Pulmonary artery endothelial cell (primary cell): Measurements from ENCODE around the gene CAMK1D. TPM values are rescaled to one million over a fixed set of nuclear protein-coding genes. Genes with fewer than 3 reads are reported as not detected.
"Not testable (repeated sequence)": the region's sequence is repeated elsewhere in the genome, so short reads cannot be mapped to it uniquely, and the experiment has no call there.

ENCODE experiments used
- DNase-seq: peaks from one replicate; pipeline ENCODE4 v3.0.0-alpha.2; 2011; ENCODE audit warnings: low read depth, low spot score
- total RNA-seq: library from RNA; depleted of rRNA; stranded (reverse); fragments of >200 nt; gene quantifications from 2 replicates; pipeline ENCODE4 v1.2.3, GENCODE V29; 2014

The CAMK1D gene
- total RNA-seq, 1 donor from 2014 or later = 0.86 TPM

DNA sequence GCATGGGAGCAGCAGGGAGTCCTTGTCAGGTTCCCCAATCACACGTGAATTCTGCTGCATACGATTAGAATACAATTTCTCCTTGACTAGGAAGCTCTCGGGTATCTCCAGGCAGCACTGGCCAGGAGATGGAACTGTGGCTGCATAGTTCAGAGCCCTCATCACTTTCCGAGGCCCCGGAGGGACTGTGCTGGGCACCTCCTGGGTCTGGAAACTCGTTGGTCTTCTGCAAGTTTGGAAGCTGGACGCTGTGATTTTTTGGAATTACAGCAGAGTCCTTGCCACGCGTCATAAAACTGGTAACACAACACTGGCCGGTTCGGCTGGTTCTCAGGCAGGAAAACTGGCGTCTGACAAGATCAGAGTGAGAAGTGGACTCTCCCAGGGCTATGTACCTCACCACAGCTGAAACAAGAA, 436.1 kb downstream of the CAMK1D start:
- DNase-seq = no peak

- no peak for DNase-seq
Measured at GRCh38 chr10:12787297-12787696, 437.9 kb downstream of the CAMK1D start.

- no peak for DNase-seq
Measured at GRCh38 chr10:12788277-12788676, 438.9 kb downstream of the CAMK1D start.

DNA sequence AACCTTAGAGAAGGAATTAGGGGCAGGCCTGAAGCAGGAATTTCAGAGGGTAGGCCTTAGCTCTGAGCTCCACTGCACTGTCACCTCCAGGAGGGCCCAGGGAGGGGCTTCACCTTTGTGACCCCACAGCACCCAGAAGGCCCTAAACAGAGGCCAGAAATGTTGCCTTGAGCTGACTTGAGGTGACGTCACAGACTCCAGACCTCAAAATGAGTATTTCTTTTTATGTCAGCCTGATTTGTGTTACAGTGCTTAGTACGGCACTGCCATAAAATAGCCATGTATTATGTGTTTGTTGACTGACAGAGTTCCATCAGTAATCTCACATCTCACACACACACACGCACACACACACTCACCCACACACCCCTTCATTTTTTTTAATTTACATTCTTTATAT, 440.9 kb downstream of the CAMK1D start:
- DNase-seq = no peak

GRCh38 chr10:12791728-12792127, 442.4 kb downstream of the CAMK1D start:
- DNase-seq = no peak

- no peak for DNase-seq
Measured at GRCh38 chr10:12792889-12793556, 443.7 kb downstream of the CAMK1D start.

DNA sequence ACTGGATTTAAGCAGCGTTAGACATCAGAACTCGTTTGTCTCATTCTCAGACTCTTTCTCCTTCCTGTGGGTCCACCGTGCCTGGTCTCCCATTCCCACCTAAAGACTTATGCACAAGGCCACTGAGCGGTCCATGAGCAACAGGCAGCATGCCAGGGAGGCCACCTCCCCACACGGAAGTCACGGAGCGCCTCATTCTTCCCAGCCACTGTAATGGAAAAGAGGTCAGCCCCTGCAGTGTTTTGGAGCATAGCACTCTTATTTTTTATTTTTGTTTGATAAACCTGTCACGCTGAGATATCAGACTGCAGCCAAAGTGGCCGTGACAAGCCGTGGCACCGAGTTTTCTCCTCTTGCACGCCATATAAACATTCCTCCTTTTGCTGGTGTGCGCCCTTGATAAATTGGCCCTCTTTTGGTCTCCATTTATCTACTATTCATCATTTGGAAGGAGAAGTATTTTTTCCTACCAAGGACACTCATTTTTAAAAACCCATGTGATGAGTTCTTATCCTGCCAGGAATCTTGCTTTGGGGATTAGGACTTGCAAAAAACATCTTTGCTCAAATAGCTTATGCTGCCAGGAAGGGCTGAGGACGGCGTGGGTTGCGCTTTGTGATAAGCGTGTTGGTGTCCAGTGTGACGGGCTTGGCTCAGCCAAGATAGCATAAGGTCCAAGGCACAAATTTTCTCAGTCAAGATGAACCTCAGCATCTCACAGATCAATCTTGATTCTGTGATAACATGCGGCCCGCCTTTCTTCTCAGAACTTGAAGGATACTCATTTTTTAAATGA, 446.2 kb downstream of the CAMK1D start:
- DNase-seq = no peak

- no peak for DNase-seq
Measured at GRCh38 chr10:12796401-12797160, 447.2 kb downstream of the CAMK1D start.

GRCh38 chr10:12797471-12798262, 448.3 kb downstream of the CAMK1D start:
- DNase-seq = no peak

GRCh38 chr10:12799144-12799543, 449.8 kb downstream of the CAMK1D start:
- no peak for DNase-seq

DNA sequence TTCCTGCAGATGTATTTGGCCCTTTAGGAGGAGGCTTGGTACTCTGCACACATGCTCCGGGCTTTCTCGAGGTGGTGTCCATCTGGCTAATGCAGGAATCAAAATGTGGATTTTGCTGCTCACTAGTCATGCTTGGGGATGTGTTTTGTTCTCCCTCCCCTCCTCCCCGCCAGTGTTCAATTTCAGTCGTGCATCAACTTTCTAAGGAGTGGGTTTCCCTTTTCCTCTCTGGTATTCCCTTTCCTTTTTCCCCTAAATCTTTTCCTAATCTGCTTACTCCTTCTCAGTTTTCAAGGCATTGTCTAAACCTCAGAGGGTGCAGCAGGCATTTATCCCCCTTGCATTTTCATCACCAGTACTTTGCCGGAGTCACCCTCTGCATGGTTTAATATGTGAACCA, 450.4 kb downstream of the CAMK1D start:
- no peak for DNase-seq

GRCh38 chr10:12800302-12800701, 451.0 kb downstream of the CAMK1D start:
- no peak for DNase-seq

GRCh38 chr10:12801214-12802087, 452.1 kb downstream of the CAMK1D start:
- DNase-seq = peak; percentile 22

- no peak for DNase-seq
Measured at GRCh38 chr10:12803776-12804175, 454.4 kb downstream of the CAMK1D start.

DNA sequence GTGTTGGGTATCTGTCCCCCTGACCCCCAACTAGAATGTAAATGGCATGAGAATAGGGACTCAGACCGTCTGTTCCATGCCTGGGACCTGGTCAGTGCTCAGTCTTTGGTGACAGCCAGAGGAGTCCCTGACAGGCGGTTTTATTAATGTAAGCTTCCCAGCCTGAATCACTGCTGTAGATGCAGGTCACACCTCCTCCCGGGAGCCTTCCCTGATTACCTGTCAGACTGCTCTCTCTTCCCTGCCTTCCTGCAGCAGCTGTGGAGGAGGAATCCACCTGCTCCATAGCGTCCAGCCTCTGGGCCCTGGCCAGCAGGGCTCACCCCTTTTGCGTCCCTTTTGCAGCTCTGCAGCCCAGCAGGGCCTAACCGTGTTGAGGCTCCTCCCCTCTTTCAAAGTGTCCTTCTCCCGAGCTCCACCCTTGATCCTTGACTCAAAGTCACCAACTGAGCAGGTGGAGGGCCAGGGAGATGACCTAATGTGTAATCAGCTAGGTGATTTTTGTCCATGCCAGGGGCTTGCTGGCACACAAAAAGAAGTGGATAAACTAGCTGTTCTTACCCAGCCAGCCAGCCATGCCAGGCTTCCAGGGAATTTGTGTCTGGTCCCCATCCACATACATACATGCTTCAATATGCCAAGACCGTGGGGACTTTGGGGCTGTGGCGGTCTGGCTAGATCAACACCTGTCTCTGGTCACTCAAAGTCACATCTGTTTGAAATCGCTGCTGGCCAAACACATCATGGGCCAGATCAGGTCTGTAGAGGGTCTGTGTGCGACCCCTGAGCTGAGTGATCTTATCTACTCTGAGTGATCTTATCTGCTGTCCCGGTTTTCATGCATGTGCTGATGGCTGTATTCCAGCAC, 457.1 kb downstream of the CAMK1D start:
- no peak for DNase-seq

DNA sequence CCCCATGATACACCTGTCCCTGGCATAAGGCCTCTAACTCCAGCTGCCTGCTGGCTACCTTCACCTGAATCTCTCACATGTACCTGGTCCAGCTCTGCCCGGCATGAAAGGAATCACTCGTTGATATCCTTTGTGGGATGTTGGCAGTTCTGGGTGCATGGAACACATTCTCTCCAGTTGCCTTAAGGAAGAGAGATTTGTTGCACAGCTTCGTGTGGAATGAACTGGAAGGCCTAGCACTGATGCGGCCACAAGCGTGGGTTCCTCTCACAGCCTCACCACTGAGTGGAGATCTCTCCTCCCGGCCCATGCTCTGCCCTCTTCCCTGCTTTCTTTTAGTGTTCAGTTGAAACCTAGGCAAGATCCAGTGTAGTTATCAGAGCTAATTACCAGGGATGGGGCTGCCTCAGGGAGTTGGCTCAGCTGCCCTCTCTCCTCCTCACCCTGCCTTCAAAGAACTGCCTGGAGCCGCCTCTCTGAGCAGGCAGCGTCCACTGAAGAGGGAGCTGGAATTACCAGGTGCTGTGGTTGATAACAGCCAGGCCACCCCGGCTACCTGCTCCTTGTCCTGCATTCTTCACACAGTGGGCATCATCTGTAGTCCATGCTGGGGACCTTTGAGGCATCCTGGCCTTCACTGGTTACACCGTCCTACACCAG, 457.9 kb downstream of the CAMK1D start:
- DNase-seq = no peak

DNA sequence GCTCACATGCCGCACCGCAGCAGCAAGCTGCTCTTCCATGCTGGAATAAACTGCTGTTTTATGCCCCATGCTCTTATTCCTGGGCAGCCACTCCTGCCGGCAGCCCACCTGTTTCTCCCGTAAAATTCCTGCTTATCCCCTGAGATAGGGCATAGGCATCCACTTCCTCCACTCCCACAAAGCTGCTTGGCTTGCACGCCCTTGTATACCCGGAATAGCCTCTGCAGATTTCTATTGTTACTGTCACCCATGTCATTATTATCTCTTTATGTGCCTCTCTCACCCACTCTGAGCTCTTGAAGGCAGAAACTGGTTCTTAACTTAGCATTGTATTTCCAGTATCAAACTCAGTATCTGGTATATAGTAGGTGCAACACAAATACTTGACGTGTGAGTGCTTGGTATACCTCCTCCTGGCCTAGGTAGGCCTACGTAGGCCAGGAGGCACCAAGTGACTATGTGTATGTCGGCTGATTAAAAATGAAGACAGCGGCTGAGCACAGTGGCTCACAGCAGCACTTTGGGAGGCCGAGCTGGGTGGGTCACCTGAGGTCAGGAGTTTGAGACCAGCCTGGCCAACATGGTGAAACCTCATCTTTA, 458.8 kb downstream of the CAMK1D start:
- no peak for DNase-seq

DNA sequence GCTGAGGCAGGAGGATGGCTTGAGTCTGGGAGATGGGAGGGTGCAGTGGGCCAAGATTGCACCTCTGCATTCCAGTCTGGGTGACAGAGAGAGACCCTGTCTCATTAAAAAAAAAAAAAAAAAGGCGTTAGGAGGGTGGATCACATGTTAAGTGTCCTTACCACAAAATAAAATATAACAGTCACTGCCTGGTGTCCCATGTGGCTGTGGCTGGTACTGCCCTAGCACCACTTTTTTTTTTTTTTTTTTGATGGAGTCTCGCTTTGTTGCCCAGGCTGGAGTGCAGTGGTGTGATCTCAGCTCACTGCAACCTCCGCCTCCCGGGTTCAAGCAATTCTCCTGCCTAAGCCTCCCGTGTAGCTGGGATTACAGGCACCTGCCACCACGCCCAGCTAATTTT, 460.7 kb downstream of the CAMK1D start:
- not testable (repeated sequence) for DNase-seq
